ENCODE data around the gene REPS2. TPM values are rescaled to one million over a fixed set of nuclear protein-coding genes. Genes with fewer than 3 reads are reported as not detected.

The REPS2 gene
- total RNA-seq, 1 donor from 2014 or later, result 1.2 TPM

DNA sequence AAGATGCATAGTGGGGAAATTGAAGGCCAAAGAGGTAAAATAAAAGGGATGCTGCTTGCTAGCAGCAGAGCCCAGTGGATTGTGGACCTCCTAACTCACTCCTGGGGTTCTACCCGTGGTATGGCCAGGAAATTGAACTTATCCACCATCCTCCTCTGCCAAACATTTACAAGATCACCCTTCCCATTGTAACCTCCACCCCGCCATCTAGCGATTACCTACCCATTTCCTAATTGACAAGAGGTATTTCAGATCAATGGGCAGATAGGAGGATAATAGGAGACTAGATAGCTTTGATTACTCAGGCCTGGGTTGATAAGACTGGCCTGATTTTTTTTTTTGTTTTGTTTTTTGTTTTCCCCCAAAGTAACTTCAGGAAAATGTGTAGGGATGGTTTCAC lies 67.8 kb downstream of the REPS2 start:
- Histone ChIP-seq H3K36me3 (ENCODE audit: insufficient read depth, low read length) (no peaks in the 10 kb centered on the region), H3K9me3 (ENCODE audit: insufficient read depth, low read depth, low read length) (no peaks in the 10 kb centered on the region), H2AFZ (ENCODE audit: low read depth, low read length) (no peak overlapping the region), H3K9ac (ENCODE audit: low read length) (no peak overlapping the region), H3K27me3 (ENCODE audit: insufficient read depth, low read length) (no peaks in the 10 kb centered on the region), H3K4me3 (ENCODE audit: insufficient read depth, low read depth, low read length) (no peak overlapping the region), H3K4me1 (ENCODE audit: insufficient read depth, low read length) (no peaks in the 10 kb centered on the region), H3K79me2 (ENCODE audit: insufficient read depth, low read length) (no peaks in the 10 kb centered on the region), H3K27ac (ENCODE audit: low read depth, low read length) (no peak overlapping the region), H4K20me1 (ENCODE audit: insufficient read depth, low read length) (no peaks in the 10 kb centered on the region), H3K4me2 (ENCODE audit: low read length) (no peak overlapping the region)
- H3K4me1 Mint-ChIP-seq (ENCODE audit: low read depth, unreplicated experiment), result no peaks in the 10 kb centered on the region
- H3K4me3 Mint-ChIP-seq (ENCODE audit: unreplicated experiment), result no peak overlapping the region
- H3K27ac Mint-ChIP-seq (ENCODE audit: unreplicated experiment), result no peak overlapping the region
- peak; percentile 69 for FAIRE-seq
- TF ChIP-seq, protein P1, sequence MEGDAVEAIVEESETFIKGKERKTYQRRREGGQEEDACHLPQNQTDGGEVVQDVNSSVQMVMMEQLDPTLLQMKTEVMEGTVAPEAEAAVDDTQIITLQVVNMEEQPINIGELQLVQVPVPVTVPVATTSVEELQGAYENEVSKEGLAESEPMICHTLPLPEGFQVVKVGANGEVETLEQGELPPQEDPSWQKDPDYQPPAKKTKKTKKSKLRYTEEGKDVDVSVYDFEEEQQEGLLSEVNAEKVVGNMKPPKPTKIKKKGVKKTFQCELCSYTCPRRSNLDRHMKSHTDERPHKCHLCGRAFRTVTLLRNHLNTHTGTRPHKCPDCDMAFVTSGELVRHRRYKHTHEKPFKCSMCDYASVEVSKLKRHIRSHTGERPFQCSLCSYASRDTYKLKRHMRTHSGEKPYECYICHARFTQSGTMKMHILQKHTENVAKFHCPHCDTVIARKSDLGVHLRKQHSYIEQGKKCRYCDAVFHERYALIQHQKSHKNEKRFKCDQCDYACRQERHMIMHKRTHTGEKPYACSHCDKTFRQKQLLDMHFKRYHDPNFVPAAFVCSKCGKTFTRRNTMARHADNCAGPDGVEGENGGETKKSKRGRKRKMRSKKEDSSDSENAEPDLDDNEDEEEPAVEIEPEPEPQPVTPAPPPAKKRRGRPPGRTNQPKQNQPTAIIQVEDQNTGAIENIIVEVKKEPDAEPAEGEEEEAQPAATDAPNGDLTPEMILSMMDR (IDR thresholded peaks at IDR 0.05; ENCODE audit: insufficient read depth, low read depth, low read length), result no peak
- no peak for TF ChIP-seq EZH2 (IDR thresholded peaks at IDR 0.05; ENCODE audit: insufficient read depth, low read length)
- H3K9me3 Mint-ChIP-seq (ENCODE audit: unreplicated experiment), result no peaks in the 10 kb centered on the region
- no peak for DNase-seq (ENCODE audit: low read depth)
- no peaks in the 10 kb centered on the region for H3K27me3 Mint-ChIP-seq (ENCODE audit: low read depth, unreplicated experiment)
- H3K36me3 Mint-ChIP-seq (ENCODE audit: low read depth, unreplicated experiment), result no peaks in the 10 kb centered on the region

DNA sequence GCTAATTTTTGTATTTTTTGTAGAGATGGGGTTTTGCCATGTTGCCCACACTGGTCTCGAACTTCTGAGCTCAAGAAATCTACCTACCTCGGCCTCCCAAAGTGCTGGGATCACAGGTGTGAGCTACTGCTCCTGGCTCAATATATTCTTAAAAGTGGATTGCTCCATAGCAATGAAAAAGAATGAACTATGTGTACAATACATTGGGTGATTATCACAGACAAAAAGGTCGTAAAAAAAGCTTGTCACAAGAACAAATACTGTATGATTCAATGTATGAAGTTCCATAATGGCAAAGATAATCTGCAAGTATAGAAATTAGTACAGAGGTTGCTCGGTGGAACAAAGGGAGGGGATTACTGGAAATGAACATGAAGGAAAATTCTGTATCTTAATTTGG lies 70.7 kb downstream of the REPS2 start:
- no peaks in the 10 kb centered on the region for H3K9me3 Mint-ChIP-seq (ENCODE audit: unreplicated experiment)
- no peak overlapping the region for H3K27ac Mint-ChIP-seq (ENCODE audit: unreplicated experiment)
- no peaks in the 10 kb centered on the region for H3K79me2 ChIP-seq (ENCODE audit: insufficient read depth, low read length)
- H3K27ac ChIP-seq (ENCODE audit: low read depth, low read length), result no peak overlapping the region
- no peak overlapping the region for H3K9ac ChIP-seq (ENCODE audit: low read length)
- TF ChIP-seq, protein P1 (IDR thresholded peaks at IDR 0.05; ENCODE audit: insufficient read depth, low read depth, low read length), result no peak
- TF ChIP-seq EZH2 (IDR thresholded peaks at IDR 0.05; ENCODE audit: insufficient read depth, low read length), result no peak
- no peak overlapping the region for H3K4me3 Mint-ChIP-seq (ENCODE audit: unreplicated experiment)
- H3K4me1 ChIP-seq (ENCODE audit: insufficient read depth, low read length), result no peaks in the 10 kb centered on the region
- no peaks in the 10 kb centered on the region for H3K36me3 ChIP-seq (ENCODE audit: insufficient read depth, low read length)
- no peak overlapping the region for H3K4me2 ChIP-seq (ENCODE audit: low read length)
- no peaks in the 10 kb centered on the region for H3K27me3 Mint-ChIP-seq (ENCODE audit: low read depth, unreplicated experiment)
- FAIRE-seq (peak; percentile 59), DNase-seq (ENCODE audit: low read depth) (no peak)
- H3K4me3 ChIP-seq (ENCODE audit: insufficient read depth, low read depth, low read length), result no peak overlapping the region
- no peaks in the 10 kb centered on the region for H3K36me3 Mint-ChIP-seq (ENCODE audit: low read depth, unreplicated experiment)
- peaks cover 2% of the 10 kb centered on the region for H3K4me1 Mint-ChIP-seq (ENCODE audit: low read depth, unreplicated experiment)
- H3K27me3 ChIP-seq (ENCODE audit: insufficient read depth, low read length), result no peaks in the 10 kb centered on the region
- H3K9me3 ChIP-seq (ENCODE audit: insufficient read depth, low read depth, low read length), result no peaks in the 10 kb centered on the region
- no peaks in the 10 kb centered on the region for H4K20me1 ChIP-seq (ENCODE audit: insufficient read depth, low read length)
- H2AFZ ChIP-seq (ENCODE audit: low read depth, low read length), result no peak overlapping the region

DNA sequence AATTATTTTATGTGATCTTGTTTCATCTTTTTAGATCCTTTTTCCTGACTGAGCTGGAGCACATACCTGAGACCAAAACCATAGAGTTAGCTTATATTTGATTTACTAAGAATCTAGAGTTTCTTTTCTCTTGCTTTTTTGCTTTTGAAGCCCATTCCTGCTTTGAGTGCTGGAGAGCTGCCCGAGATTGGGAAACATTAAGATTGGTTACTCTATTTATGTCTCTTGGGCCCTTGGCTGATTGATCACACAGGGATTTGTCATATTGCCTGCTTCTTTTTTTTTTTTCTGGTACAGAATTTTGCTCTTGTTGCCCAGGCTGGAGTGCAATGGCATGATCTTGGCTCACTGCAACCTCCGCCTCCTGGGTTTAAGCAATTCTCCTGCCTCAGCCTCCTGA lies 73.9 kb downstream of the REPS2 start:
- no peak overlapping the region for H3K9ac ChIP-seq (ENCODE audit: low read length)
- no peaks in the 10 kb centered on the region for H3K79me2 ChIP-seq (ENCODE audit: insufficient read depth, low read length)
- H3K27me3 Mint-ChIP-seq (ENCODE audit: low read depth, unreplicated experiment), result no peaks in the 10 kb centered on the region
- H3K9me3 ChIP-seq (ENCODE audit: insufficient read depth, low read depth, low read length), result no peaks in the 10 kb centered on the region
- no peaks in the 10 kb centered on the region for H3K9me3 Mint-ChIP-seq (ENCODE audit: unreplicated experiment)
- no peak overlapping the region for H3K4me3 ChIP-seq (ENCODE audit: insufficient read depth, low read depth, low read length)
- no peaks in the 10 kb centered on the region for H3K4me1 ChIP-seq (ENCODE audit: insufficient read depth, low read length)
- H3K4me2 ChIP-seq (ENCODE audit: low read length), result no peak overlapping the region
- no peak overlapping the region for H3K27ac ChIP-seq (ENCODE audit: low read depth, low read length)
- H3K36me3 Mint-ChIP-seq (ENCODE audit: low read depth, unreplicated experiment), result no peaks in the 10 kb centered on the region
- H3K4me1 Mint-ChIP-seq (ENCODE audit: low read depth, unreplicated experiment), result peaks cover 6% of the 10 kb centered on the region
- H4K20me1 ChIP-seq (ENCODE audit: insufficient read depth, low read length), result no peaks in the 10 kb centered on the region
- no peak overlapping the region for H3K27ac Mint-ChIP-seq (ENCODE audit: unreplicated experiment)
- H3K36me3 ChIP-seq (ENCODE audit: insufficient read depth, low read length), result no peaks in the 10 kb centered on the region
- no peak for TF ChIP-seq EZH2 (IDR thresholded peaks at IDR 0.05; ENCODE audit: insufficient read depth, low read length)
- TF ChIP-seq, protein P1 (IDR thresholded peaks at IDR 0.05; ENCODE audit: insufficient read depth, low read depth, low read length), result no peak
- peak; percentile 64 for FAIRE-seq
- no peaks in the 10 kb centered on the region for H3K27me3 ChIP-seq (ENCODE audit: insufficient read depth, low read length)
- no peak overlapping the region for H3K4me3 Mint-ChIP-seq (ENCODE audit: unreplicated experiment)
- H2AFZ ChIP-seq (ENCODE audit: low read depth, low read length), result no peak overlapping the region
- no peak for DNase-seq (ENCODE audit: low read depth)

Data from astrocyte (in vitro differentiated cells and primary cell).